NT2/D1 (cell line): Measurements from ENCODE around the gene EPHA3.

Experiments
- SUZ12 ChIP-seq: IDR thresholded peaks from 2 replicates; pipeline ENCODE4 v1.6.1; 2011; ENCODE audit not compliant: insufficient read length, insufficient read depth; ENCODE audit errors: extremely low read depth
- ZNF274 ChIP-seq: IDR thresholded peaks from 2 replicates; pipeline ENCODE4 v1.6.1; 2011; ENCODE audit warnings: mild to moderate bottlenecking, low read depth, low read length

DNA sequence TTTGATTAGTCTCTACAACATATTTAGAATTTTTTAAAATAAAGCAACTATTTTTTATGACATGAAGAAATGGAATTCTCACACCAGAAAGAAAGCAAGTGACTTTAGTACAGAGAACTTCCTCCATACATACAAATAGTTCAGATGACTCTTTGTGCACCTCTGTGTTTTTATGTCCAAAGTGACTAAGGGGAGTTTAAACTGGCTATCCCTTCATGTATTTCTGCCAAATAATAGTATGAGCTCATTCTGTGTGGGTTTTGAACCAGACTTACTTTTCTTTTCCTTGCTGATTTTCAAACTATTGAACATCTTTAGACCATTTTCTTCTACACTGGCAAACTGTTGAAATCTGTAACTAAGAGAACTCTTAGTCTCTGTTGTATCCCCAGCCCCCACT, 196.3 kb downstream of the EPHA3 start:
- TF ChIP-seq ZNF274 (no peak), SUZ12 (no peak)
